ENCODE measurements around the gene SETD7. TPM values are rescaled to one million over a fixed set of nuclear protein-coding genes. Genes with fewer than 3 reads are reported as not detected.

The SETD7 gene
- 63.8 TPM for total RNA-seq

GRCh38 chr4:139556071-139556723 lies at the start of gene SETD7:
Gene SETD7 (minus strand): TSS chr4:139556219. CDS start chr4:139556137, 82 bp downstream.

GRCh38 chr4:139454111-139455045 lies 101.6 kb downstream of the SETD7 start, which contains the start of gene RAB33B:
Gene RAB33B (plus strand): TSS chr4:139454121. CDS start chr4:139454196, 75 bp downstream.

Other genes starting within 250 kb of the SETD7 start
- 23.4 TPM for gene RAB33B, start 102.1 kb downstream of the SETD7 start, total RNA-seq
- 14.2 TPM for gene MGST2, start 109.6 kb upstream of the SETD7 start, total RNA-seq

Data from camera-type eye (tissue), 1 donor.